ENCODE measurements around the gene FLRT2.

The FLRT2 gene

DNA sequence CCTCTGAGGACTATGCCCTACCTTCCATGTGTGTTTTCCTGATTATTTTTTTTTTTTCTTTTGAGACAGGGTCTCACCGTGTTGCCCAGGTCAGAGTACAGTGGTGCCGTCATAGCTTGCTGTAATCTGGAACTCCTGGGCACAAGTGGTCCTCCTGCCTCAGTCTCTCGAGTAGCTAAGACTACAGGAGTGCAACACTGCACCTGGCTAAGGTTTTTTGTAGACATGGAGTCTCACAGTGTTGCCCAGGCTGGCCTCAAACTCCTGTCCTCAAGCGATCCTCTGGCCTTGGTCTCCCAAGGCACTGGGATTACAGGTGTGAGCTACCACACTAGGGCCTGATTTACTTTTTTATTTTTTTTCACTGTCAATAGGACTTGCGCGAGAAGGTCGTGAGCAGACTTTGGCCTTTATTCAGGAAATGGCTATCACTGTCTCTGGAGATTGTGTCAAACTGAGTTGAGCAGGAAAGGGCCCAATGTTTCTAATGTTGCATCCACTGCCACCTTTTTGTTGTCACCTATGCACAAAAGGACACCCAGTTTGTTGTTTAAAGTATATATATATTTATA is 47.7 kb downstream of the FLRT2 start:
- TF ChIP-seq, protein P1, sequence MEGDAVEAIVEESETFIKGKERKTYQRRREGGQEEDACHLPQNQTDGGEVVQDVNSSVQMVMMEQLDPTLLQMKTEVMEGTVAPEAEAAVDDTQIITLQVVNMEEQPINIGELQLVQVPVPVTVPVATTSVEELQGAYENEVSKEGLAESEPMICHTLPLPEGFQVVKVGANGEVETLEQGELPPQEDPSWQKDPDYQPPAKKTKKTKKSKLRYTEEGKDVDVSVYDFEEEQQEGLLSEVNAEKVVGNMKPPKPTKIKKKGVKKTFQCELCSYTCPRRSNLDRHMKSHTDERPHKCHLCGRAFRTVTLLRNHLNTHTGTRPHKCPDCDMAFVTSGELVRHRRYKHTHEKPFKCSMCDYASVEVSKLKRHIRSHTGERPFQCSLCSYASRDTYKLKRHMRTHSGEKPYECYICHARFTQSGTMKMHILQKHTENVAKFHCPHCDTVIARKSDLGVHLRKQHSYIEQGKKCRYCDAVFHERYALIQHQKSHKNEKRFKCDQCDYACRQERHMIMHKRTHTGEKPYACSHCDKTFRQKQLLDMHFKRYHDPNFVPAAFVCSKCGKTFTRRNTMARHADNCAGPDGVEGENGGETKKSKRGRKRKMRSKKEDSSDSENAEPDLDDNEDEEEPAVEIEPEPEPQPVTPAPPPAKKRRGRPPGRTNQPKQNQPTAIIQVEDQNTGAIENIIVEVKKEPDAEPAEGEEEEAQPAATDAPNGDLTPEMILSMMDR (IDR thresholded peaks at IDR 0.05) = no peak

DNA sequence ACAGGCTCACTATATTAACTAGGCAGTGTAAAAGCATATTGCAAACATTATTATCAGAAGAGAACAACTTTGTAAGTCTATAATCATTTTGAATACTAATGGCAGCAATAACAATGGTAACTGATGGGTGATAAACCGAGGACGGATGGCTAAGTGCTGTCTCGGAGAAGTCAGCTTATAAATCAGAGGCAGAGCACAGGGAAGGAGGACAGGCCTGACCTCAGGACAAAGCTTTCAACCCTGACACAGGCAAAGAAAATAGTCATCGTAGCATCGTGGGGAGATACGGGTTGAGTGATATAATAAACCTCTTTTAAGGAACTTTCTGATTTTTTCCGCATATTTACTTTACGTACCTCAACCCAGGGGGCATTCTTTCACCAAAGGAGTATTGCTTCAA is 48.4 kb downstream of the FLRT2 start:
- TF ChIP-seq, protein P1 (IDR thresholded peaks at IDR 0.05) = no peak

DNA sequence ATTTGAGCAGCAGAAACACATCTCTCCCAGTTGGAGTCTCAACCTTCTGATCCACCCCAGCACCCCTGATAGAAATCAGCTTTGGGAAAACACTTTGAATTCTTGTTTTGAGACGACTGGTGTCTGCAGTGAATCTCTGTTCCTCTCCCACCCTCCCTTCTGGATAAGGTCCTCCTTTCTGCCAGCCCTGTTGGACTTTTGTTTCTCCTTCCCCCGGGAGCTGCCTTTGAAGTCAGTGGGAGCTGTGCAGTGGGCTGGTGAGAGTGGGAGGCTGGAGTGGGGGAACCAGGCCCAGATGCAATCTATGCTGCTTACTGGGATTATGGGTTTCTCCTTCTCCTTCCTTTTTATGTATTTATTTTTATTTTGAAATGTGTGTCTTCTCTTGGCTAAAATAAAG is 49.0 kb downstream of the FLRT2 start:
- TF ChIP-seq, protein P1 (IDR thresholded peaks at IDR 0.05) = no peak

DNA sequence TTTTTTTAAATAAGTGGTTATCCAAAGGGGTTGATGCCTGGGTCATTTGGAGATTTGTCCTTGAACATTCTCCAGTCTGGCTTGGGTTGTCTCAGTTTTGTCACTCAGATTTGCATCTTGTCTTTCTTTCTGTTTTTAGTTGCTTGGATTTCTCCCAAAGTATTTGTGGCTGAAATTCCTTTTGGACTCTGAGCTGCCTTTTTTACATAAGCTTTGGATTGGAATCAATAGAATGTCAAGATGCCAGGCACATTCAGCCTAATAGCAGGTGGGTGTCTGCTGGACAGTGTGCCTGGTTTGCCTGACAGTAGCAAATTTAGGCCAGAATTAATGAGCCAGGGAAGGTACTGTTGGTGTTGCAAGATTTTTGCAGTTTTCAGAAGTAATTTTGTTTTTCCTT is 50.0 kb downstream of the FLRT2 start:
- TF ChIP-seq, protein P1 (IDR thresholded peaks at IDR 0.05) = no peak

DNA sequence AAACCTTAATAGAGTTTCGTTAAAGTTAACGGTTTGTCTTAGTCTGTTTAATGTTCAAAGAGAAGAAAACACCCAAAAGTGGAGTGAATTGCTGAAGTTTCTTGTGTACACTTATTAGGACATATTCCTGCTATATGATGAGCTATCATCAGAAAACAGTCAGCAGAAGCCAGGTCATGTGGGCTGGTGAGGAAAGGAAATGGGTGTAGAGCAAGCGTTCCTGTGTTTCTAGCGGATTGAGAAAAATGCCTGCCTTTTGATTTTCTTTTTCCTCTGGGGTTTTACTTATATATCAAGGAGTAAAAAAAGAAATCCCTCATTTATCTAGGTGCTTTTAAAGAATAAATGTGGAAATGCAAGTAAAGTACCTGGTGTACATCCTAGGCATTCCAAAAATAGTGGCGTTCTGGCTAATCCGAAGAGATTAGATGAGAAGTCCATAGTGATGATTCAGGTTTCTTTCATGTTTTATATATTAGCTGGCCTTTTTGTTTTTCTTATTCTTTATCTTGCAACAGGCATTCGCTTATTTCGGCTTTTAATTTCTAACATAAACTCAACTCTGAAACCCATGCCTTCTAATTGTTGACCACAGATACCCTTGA is 50.7 kb downstream of the FLRT2 start:
- TF ChIP-seq, protein P1 (IDR thresholded peaks at IDR 0.05) = no peak

DNA sequence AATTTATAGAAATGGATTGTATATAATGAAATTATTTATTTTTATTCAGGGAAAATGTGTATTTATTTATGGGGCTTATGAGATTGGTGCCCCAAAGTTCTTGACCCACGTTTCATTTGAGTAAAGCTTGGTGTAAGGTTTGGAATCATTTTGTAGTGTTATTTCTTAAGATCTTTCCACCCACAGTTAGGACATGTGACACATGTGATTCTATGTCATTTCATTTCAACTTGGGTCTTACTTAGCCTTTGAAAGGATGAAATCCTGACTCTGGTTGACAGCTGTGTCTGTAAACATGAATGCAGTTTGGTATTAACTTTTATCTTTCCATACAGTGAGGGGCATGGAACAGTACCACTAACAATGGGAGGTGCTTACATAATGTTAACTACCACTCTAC is 51.7 kb downstream of the FLRT2 start:
- TF ChIP-seq, protein P1 (IDR thresholded peaks at IDR 0.05) = no peak

DNA sequence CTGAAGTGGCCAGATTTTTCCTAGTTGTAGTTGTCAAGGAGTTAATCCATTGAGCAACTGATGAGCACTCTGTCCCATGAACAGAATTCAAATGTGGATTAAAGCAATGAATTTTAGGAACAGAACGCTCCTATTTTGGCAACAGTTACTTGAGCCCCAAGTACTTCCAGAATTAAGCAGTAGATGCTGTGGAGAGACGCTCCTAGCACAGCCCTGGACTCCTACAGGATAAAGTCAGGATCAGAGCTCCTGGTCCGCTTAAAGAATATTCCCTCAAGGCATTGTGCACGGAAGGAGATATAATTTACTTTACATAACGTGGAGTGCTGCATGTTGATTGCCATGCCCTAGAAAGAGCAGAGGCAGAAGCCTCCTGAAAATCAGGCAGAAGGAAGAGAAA is 53.4 kb downstream of the FLRT2 start:
- TF ChIP-seq, protein P1 (IDR thresholded peaks at IDR 0.05) = no peak

DNA sequence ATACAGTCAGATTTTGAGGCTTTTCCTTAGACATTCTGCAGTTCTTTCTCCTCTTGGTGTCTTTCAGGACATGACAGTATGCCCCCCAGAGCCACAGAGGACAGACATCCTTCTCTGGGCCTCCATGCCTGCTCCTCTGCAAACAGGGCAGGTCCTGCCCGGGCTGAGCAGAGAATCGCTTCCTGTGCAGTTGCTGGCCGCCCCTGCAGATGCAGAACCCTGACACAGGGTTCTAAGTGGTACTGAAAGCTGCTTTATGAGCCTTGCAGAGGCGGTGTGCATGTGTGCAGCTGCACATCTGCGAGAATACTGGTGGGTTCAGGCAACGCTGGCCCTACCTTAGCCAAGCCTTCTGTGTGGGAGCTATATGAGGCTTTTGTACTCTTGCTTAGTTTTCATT is 54.5 kb downstream of the FLRT2 start:
- TF ChIP-seq, protein P1 (IDR thresholded peaks at IDR 0.05) = no peak

Measured in LNCAP (cell line).